HG03064 (cell line): ENCODE measurements around the gene PISD.
A peak's percentile ranks its signal among the peaks of the same experiment; 100 is the strongest.
"Not testable (repeated sequence)": the region's sequence is repeated elsewhere in the genome, so short reads cannot be mapped to it uniquely, and the experiment has no call there.

Source experiments
- ATAC-seq: cut with Tn5 transposase; IDR thresholded peaks from one replicate; pipeline ENCODE4 v1.9.1; 2021; ENCODE audit warnings: low read depth; ENCODE audit not compliant: unreplicated experiment

Gene PISD

GRCh38 chr22:31661851-31662667 is at the start of gene PISD:
PISD (minus strand) TSS chr22:31662215; CDS start chr22:31662208, 7 bp downstream.
- peak; percentile 73 for ATAC-seq

- ATAC-seq = not testable (repeated sequence)
Measured at GRCh38 chr22:31711226-31711625, 49.2 kb upstream of the PISD start.

- no peak for ATAC-seq
Measured at GRCh38 chr22:31707519-31707918, 45.5 kb upstream of the PISD start.

- ATAC-seq = no peak
Measured at GRCh38 chr22:31695423-31695822, 33.4 kb upstream of the PISD start.

- ATAC-seq = not testable (repeated sequence)
Measured at GRCh38 chr22:31694046-31694445, 32.0 kb upstream of the PISD start.

- no peak for ATAC-seq
Measured at GRCh38 chr22:31692186-31692886, 30.3 kb upstream of the PISD start.

GRCh38 chr22:31691408-31691807 is 29.4 kb upstream of the PISD start:
- ATAC-seq = no peak

GRCh38 chr22:31683181-31684105 is 21.4 kb upstream of the PISD start:
- no peak for ATAC-seq

GRCh38 chr22:31682751-31683150 is 20.7 kb upstream of the PISD start:
- no peak for ATAC-seq

- ATAC-seq = no peak
Measured at GRCh38 chr22:31681349-31682345, 19.6 kb upstream of the PISD start.

- ATAC-seq = no peak
Measured at GRCh38 chr22:31680861-31681341, 18.9 kb upstream of the PISD start.

GRCh38 chr22:31678748-31679147 is 16.7 kb upstream of the PISD start:
- ATAC-seq = no peak

GRCh38 chr22:31676700-31677099 is 14.7 kb upstream of the PISD start:
- ATAC-seq = no peak

GRCh38 chr22:31674219-31674618 is 12.2 kb upstream of the PISD start:
- not testable (repeated sequence) for ATAC-seq

- ATAC-seq = not testable (repeated sequence)
Measured at GRCh38 chr22:31668849-31669248, 6.8 kb upstream of the PISD start.

- ATAC-seq = no peak
Measured at GRCh38 chr22:31662668-31663037, 638 bp upstream of the PISD start.

GRCh38 chr22:31660860-31661341 is 1.1 kb downstream of the PISD start:
- not testable (repeated sequence) for ATAC-seq

GRCh38 chr22:31659246-31659645 is 2.8 kb downstream of the PISD start:
- no peak for ATAC-seq

- ATAC-seq = no peak
Measured at GRCh38 chr22:31654408-31654807, 7.6 kb downstream of the PISD start.
